DND-41 (cell line): ENCODE data around the gene CENPP.

Source experiments
- ATAC-seq: fragments of 200-7000 bp; cut with Tn5 transposase; 3 replicates; pipeline ENCODE4 v1.9.1; 2021; ENCODE audit warnings: low read depth; ENCODE audit not compliant: insufficient read depth
- DNase-seq: peaks from one replicate; pipeline ENCODE4 v3.0.0-alpha.2; 2020
- H2AFZ ChIP-seq: 2 replicates; pipeline ENCODE4 v1.6.0; 2012; ENCODE audit warnings: low read depth, low read length
- H3K27ac ChIP-seq: 2 replicates; pipeline ENCODE4 v1.5.1; 2012; ENCODE audit warnings: low read length, inconsistent platforms
- H3K27me3 ChIP-seq: fragments of 200-600 bp; sonication (generic); 2 replicates; pipeline ENCODE4 v1.6.0; 2012; ENCODE audit warnings: low read length, mild to moderate bottlenecking, inconsistent platforms; ENCODE audit not compliant: insufficient read depth, poor library complexity
- H3K36me3 ChIP-seq: 2 replicates; pipeline ENCODE4 v1.5.1; 2012; ENCODE audit warnings: low read length, inconsistent platforms; ENCODE audit not compliant: insufficient read depth
- H3K4me1 ChIP-seq: 2 replicates; pipeline ENCODE4 v1.5.1; 2012; ENCODE audit warnings: mild to moderate bottlenecking, low read length; ENCODE audit not compliant: insufficient read depth
- H3K4me2 ChIP-seq: 2 replicates; pipeline ENCODE4 v1.6.0; 2012; ENCODE audit warnings: mild to moderate bottlenecking, moderate library complexity, low read length, inconsistent platforms; ENCODE audit not compliant: insufficient read depth
- H3K4me3 ChIP-seq, 2 experiments: fragments of 200-600 bp in 1 of 2; shearing (Covaris generic) in 1 of 2; 2 replicates each; pipeline ENCODE4 v1.5.1; 2012 to 2016; ENCODE audit warnings: inconsistent platforms in 2 of 2, low read length in 2 of 2, mild to moderate bottlenecking in 2 of 2, low read depth in 1 of 2, moderate library complexity in 1 of 2
- H3K79me2 ChIP-seq: 2 replicates; pipeline ENCODE4 v1.6.0; 2012; ENCODE audit warnings: low read length, inconsistent platforms; ENCODE audit not compliant: insufficient read depth
- H3K9ac ChIP-seq: 2 replicates; pipeline ENCODE4 v1.6.0; 2012; ENCODE audit warnings: low read depth, mild to moderate bottlenecking, inconsistent platforms, low read length, moderate library complexity
- H3K9me3 ChIP-seq: 2 replicates; pipeline ENCODE4 v1.5.1; 2012; ENCODE audit warnings: low read length, moderate library complexity, mild to moderate bottlenecking, inconsistent platforms; ENCODE audit not compliant: insufficient read depth, severe bottlenecking
- H4K20me1 ChIP-seq: 2 replicates; pipeline ENCODE4 v1.6.0; 2012; ENCODE audit warnings: low read length; ENCODE audit not compliant: insufficient read depth
- CTCF ChIP-seq: IDR thresholded peaks from 2 replicates; pipeline ENCODE4 v1.5.1; 2012; ENCODE audit warnings: borderline replicate concordance, low read length, moderate library complexity, mild to moderate bottlenecking; ENCODE audit not compliant: poor library complexity, severe bottlenecking; ENCODE audit errors: extremely low read depth
- EZH2 ChIP-seq: IDR thresholded peaks from 3 replicates; pipeline ENCODE4 v1.6.1; 2012; ENCODE audit warnings: borderline replicate concordance, low read depth, mild to moderate bottlenecking, moderate library complexity, low read length, inconsistent platforms; ENCODE audit not compliant: severe bottlenecking

The CENPP gene

GRCh38 chr9:92639124-92639523 lies 313.4 kb downstream of the CENPP start:
- no peak overlapping the region for H3K4me2 ChIP-seq
- 0 out of 2 replicates have a peak, but pooled peaks cover 7% of the 10 kb centered on the region for H4K20me1 ChIP-seq
- H3K9ac ChIP-seq: no peak overlapping the region
- no peaks in the 10 kb centered on the region for H3K4me1 ChIP-seq
- DNase-seq (no peak), ATAC-seq (no peak)
- H3K9me3 ChIP-seq: no peaks in the 10 kb centered on the region
- no peak overlapping the region for H3K27ac ChIP-seq
- H3K79me2 ChIP-seq: no peaks in the 10 kb centered on the region
- peaks cover 91% of the 10 kb centered on the region for H3K36me3 ChIP-seq
- no peak overlapping the region for H2AFZ ChIP-seq
- TF ChIP-seq CTCF (no peak), EZH2 (no peak)
- H3K27me3 ChIP-seq: no peaks in the 10 kb centered on the region
- H3K4me3 ChIP-seq: no peak overlapping the region

- Histone ChIP-seq H3K9me3 (no peaks in the 10 kb centered on the region), H3K4me3 (no peak overlapping the region), H3K36me3 (peaks cover 90% of the 10 kb centered on the region), H3K4me1 (no peaks in the 10 kb centered on the region), H3K27me3 (no peaks in the 10 kb centered on the region), H3K4me2 (no peak overlapping the region), H2AFZ (no peak overlapping the region), H3K9ac (no peak overlapping the region), H3K79me2 (no peaks in the 10 kb centered on the region), H4K20me1 (0 out of 2 replicates have a peak, but pooled peaks cover 7% of the 10 kb centered on the region), H3K27ac (no peak overlapping the region)
- ATAC-seq: no peak
- TF ChIP-seq EZH2: no peak
- no peak for TF ChIP-seq CTCF
- no peak for DNase-seq
Observed at GRCh38 chr9:92639791-92640271, 314.1 kb downstream of the CENPP start.

- H3K27ac ChIP-seq: no peak overlapping the region
- no peak for TF ChIP-seq CTCF
- TF ChIP-seq EZH2: no peak
- no peak overlapping the region for H3K4me3 ChIP-seq
- peaks cover 88% of the 10 kb centered on the region for H3K36me3 ChIP-seq
- H3K9ac ChIP-seq: no peak overlapping the region
- no peaks in the 10 kb centered on the region for H3K27me3 ChIP-seq
- 0 out of 2 replicates have a peak, but pooled peaks cover 7% of the 10 kb centered on the region for H4K20me1 ChIP-seq
- no peak overlapping the region for H2AFZ ChIP-seq
- H3K9me3 ChIP-seq: no peaks in the 10 kb centered on the region
- no peaks in the 10 kb centered on the region for H3K4me1 ChIP-seq
- H3K4me2 ChIP-seq: no peak overlapping the region
- DNase-seq: no peak
- no peaks in the 10 kb centered on the region for H3K79me2 ChIP-seq
- no peak for ATAC-seq
Observed at GRCh38 chr9:92640398-92641091, 314.8 kb downstream of the CENPP start.
